ENCODE data around the gene ELFN2. TPM values are rescaled to one million over a fixed set of nuclear protein-coding genes. Genes with fewer than 3 reads are reported as not detected.

The ELFN2 gene
- polyA plus RNA-seq, 3 donors, result 0.01 TPM; not detected in 2

- Histone ChIP-seq H3K9me3 (replicated peaks in 1 of 2; ENCODE audit: control insufficient read depth in 1 of 2, insufficient read depth in 1 of 2, low read length in 2 of 2) (no peaks in the 10 kb centered on the region), H3K79me2 (ENCODE audit: insufficient read depth, low read length) (no peaks in the 10 kb centered on the region), H3K4me3 (replicated peaks in 1 of 3; ENCODE audit: low read depth in 2 of 3, low read length in 3 of 3) (no peak overlapping the region), H3K4me2 (replicated peaks; ENCODE audit: extremely low read depth, low read length, poor library complexity, severe bottlenecking) (no peak overlapping the region), H3K4me1 (ENCODE audit: control insufficient read depth in 1 of 2, insufficient read depth in 2 of 2, low read length in 2 of 2) (no peaks in the 10 kb centered on the region), H3K27me3 (ENCODE audit: control insufficient read depth in 2 of 2, insufficient read depth in 2 of 2, low read length in 2 of 2) (no peaks in the 10 kb centered on the region), H4K20me1 (ENCODE audit: insufficient read depth, low read length) (no peaks in the 10 kb centered on the region), H3K9ac (ENCODE audit: insufficient read depth, low read length, poor library complexity, severe bottlenecking) (no peak overlapping the region), H2AFZ (ENCODE audit: insufficient read depth, low read depth, low read length, poor library complexity, severe bottlenecking) (no peak overlapping the region), H3K27ac (ENCODE audit: low read depth in 1 of 2, low read length in 2 of 2) (no peak overlapping the region), H3K36me3 (replicated peaks in 1 of 2; ENCODE audit: control insufficient read depth in 1 of 2, insufficient read depth in 2 of 2, low read length in 2 of 2) (no peaks in the 10 kb centered on the region)
- TF ChIP-seq CTCF (IDR thresholded peaks at IDR 0.05), result no peak
- Mint-ChIP-seq H3K9me3 (peaks cover 0 to 2% (median 0%) of the 10 kb centered on the region in 7 donors), H3K27ac (no peak overlapping the region), H3K4me3 (no peak overlapping the region), H3K27me3 (ENCODE audit: low read depth in 3 of 3) (peaks cover 3 to 14% (median 6%) of the 10 kb centered on the region in 3 donors), H3K4me1 (peaks cover 4% of the 10 kb centered on the region), H3K36me3 (no peaks in the 10 kb centered on the region)
- 90% methylated on average over 2 of the region's 5 CpGs for WGBS (ENCODE audit: insufficient coverage)
- intact Hi-C loops (cut with micrococcal nuclease), result no loop called here
- no peak for DNase-seq
Observed at GRCh38 chr22:37354670-37355069, 72.6 kb downstream of the ELFN2 start.

GRCh38 chr22:37354261-37354660 lies 73.0 kb downstream of the ELFN2 start:
- TF ChIP-seq CTCF (IDR thresholded peaks at IDR 0.05), result no peak
- Mint-ChIP-seq H3K36me3 (no peaks in the 10 kb centered on the region), H3K9me3 (peaks cover 0 to 2% (median 0%) of the 10 kb centered on the region in 7 donors), H3K4me1 (peaks cover 4% of the 10 kb centered on the region), H3K4me3 (no peak overlapping the region), H3K27ac (no peak overlapping the region), H3K27me3 (ENCODE audit: low read depth in 3 of 3) (peaks cover 3 to 12% (median 6%) of the 10 kb centered on the region in 3 donors)
- Histone ChIP-seq H3K36me3 (replicated peaks in 1 of 2; ENCODE audit: control insufficient read depth in 1 of 2, insufficient read depth in 2 of 2, low read length in 2 of 2) (no peaks in the 10 kb centered on the region), H4K20me1 (ENCODE audit: insufficient read depth, low read length) (no peaks in the 10 kb centered on the region), H3K27ac (ENCODE audit: low read depth in 1 of 2, low read length in 2 of 2) (no peak overlapping the region), H3K4me1 (ENCODE audit: control insufficient read depth in 1 of 2, insufficient read depth in 2 of 2, low read length in 2 of 2) (no peaks in the 10 kb centered on the region), H3K79me2 (ENCODE audit: insufficient read depth, low read length) (no peaks in the 10 kb centered on the region), H3K27me3 (ENCODE audit: control insufficient read depth in 2 of 2, insufficient read depth in 2 of 2, low read length in 2 of 2) (no peaks in the 10 kb centered on the region), H3K9ac (ENCODE audit: insufficient read depth, low read length, poor library complexity, severe bottlenecking) (no peak overlapping the region), H3K4me3 (replicated peaks in 1 of 3; ENCODE audit: low read depth in 2 of 3, low read length in 3 of 3) (no peak overlapping the region), H3K4me2 (replicated peaks; ENCODE audit: extremely low read depth, low read length, poor library complexity, severe bottlenecking) (no peak overlapping the region), H3K9me3 (replicated peaks in 1 of 2; ENCODE audit: control insufficient read depth in 1 of 2, insufficient read depth in 1 of 2, low read length in 2 of 2) (no peaks in the 10 kb centered on the region), H2AFZ (ENCODE audit: insufficient read depth, low read depth, low read length, poor library complexity, severe bottlenecking) (no peak overlapping the region)
- no peak for DNase-seq
- intact Hi-C loops (cut with micrococcal nuclease), result no loop called here
- no CpG with 5 or more reads among the region's 4 CpGs for WGBS (ENCODE audit: insufficient coverage)
